HG02610 (cell line): ENCODE measurements around the gene FBXL4.
"Not testable (repeated sequence)": the region's sequence is repeated elsewhere in the genome, so short reads cannot be mapped to it uniquely, and the experiment has no call there.

Source experiments
- ATAC-seq: cut with Tn5 transposase; IDR thresholded peaks from one replicate; pipeline ENCODE4 v1.9.1; 2021; ENCODE audit warnings: mild to moderate bottlenecking, moderate library complexity; ENCODE audit not compliant: unreplicated experiment

FBXL4 gene

GRCh38 chr6:98946266-98946878, 1.4 kb downstream of the FBXL4 start:
- no peak for ATAC-seq

- ATAC-seq: no peak
Observed at GRCh38 chr6:98945311-98946115, 2.2 kb downstream of the FBXL4 start.

- ATAC-seq: no peak
Observed at GRCh38 chr6:98944598-98945081, 3.1 kb downstream of the FBXL4 start.

- no peak for ATAC-seq
Observed at GRCh38 chr6:98944168-98944567, 3.6 kb downstream of the FBXL4 start.

- no peak for ATAC-seq
Observed at GRCh38 chr6:98942263-98942803, 5.4 kb downstream of the FBXL4 start.

- ATAC-seq: no peak
Observed at GRCh38 chr6:98941319-98941718, 6.4 kb downstream of the FBXL4 start.

- ATAC-seq: no peak
Observed at GRCh38 chr6:98937351-98937750, 10.4 kb downstream of the FBXL4 start.

- ATAC-seq: no peak
Observed at GRCh38 chr6:98932381-98932780, 15.4 kb downstream of the FBXL4 start.

GRCh38 chr6:98931696-98932095, 16.1 kb downstream of the FBXL4 start:
- ATAC-seq: no peak

- ATAC-seq: peak; percentile 57
Observed at GRCh38 chr6:98929498-98930060, 18.2 kb downstream of the FBXL4 start.

GRCh38 chr6:98928688-98929087, 19.1 kb downstream of the FBXL4 start:
- no peak for ATAC-seq

GRCh38 chr6:98927534-98927933, 20.2 kb downstream of the FBXL4 start:
- ATAC-seq: no peak

GRCh38 chr6:98925831-98926230, 21.9 kb downstream of the FBXL4 start:
- no peak for ATAC-seq

- no peak for ATAC-seq
Observed at GRCh38 chr6:98924647-98925046, 23.1 kb downstream of the FBXL4 start.

- ATAC-seq: peak; percentile 93
Observed at GRCh38 chr6:98920904-98921431, 26.8 kb downstream of the FBXL4 start.

GRCh38 chr6:98910946-98911345, 36.8 kb downstream of the FBXL4 start:
- not testable (repeated sequence) for ATAC-seq

GRCh38 chr6:98909236-98909635, 38.5 kb downstream of the FBXL4 start:
- no peak for ATAC-seq

GRCh38 chr6:98906342-98906741, 41.4 kb downstream of the FBXL4 start:
- ATAC-seq: not testable (repeated sequence)

- ATAC-seq: no peak
Observed at GRCh38 chr6:98905759-98906158, 42.0 kb downstream of the FBXL4 start.

GRCh38 chr6:98904096-98904495, 43.6 kb downstream of the FBXL4 start:
- ATAC-seq: no peak

- ATAC-seq: no peak
Observed at GRCh38 chr6:98900706-98901105, 47.0 kb downstream of the FBXL4 start.
